Progenitor cell of endocrine pancreas (in vitro differentiated cells): ENCODE measurements around the gene DGKQ. TPM values are rescaled to one million over a fixed set of nuclear protein-coding genes. Genes with fewer than 3 reads are reported as not detected.

ENCODE experiments used
- DNase-seq: peaks from one replicate; pipeline ENCODE4 v3.0.0; 2021; ENCODE audit warnings: low spot score; ENCODE audit not compliant: unreplicated experiment
- H3K27ac Mint-ChIP-seq: 2 replicates; pipeline ENCODE4 v1.8.0; 2021; ENCODE audit warnings: mild to moderate bottlenecking, moderate library complexity, mixed read lengths
- H3K27me3 Mint-ChIP-seq: 2 replicates; pipeline ENCODE4 v1.8.0; 2021; ENCODE audit warnings: mixed read lengths
- H3K36me3 Mint-ChIP-seq: 2 replicates; pipeline ENCODE4 v1.8.0; 2022; ENCODE audit warnings: mixed read lengths; ENCODE audit not compliant: insufficient read depth
- H3K4me1 Mint-ChIP-seq: 2 replicates; pipeline ENCODE4 v1.8.0; 2021; ENCODE audit warnings: low read depth, mixed read lengths
- H3K4me3 Mint-ChIP-seq: 2 replicates; pipeline ENCODE4 v1.8.0; 2021; ENCODE audit warnings: low read depth, mild to moderate bottlenecking, moderate library complexity, mixed read lengths
- H3K9me3 Mint-ChIP-seq: 2 replicates; pipeline ENCODE4 v1.8.0; 2021; ENCODE audit warnings: low read depth, mixed read lengths
- CTCF ChIP-seq: fragments of 200-600 bp; sonication (generic); IDR thresholded peaks from one replicate; pipeline ENCODE4 v1.5.0; 2021; ENCODE audit warnings: antibody characterized with exemption, mild to moderate bottlenecking; ENCODE audit not compliant: unreplicated experiment
- total RNA-seq: library from RNA; stranded (reverse); gene quantifications from 2 replicates; pipeline ENCODE4 v1.2.1, GENCODE V29; 2021

DGKQ gene
- total RNA-seq, 1 donor from 2014 or later = 24.9 TPM

GRCh38 chr4:995311-996026 is 22.1 kb upstream of the DGKQ start:
- H3K36me3 Mint-ChIP-seq = no peaks in the 10 kb centered on the region
- H3K27me3 Mint-ChIP-seq = peaks cover 25% of the 10 kb centered on the region
- no peak overlapping the region for H3K27ac Mint-ChIP-seq
- no peak overlapping the region for H3K4me3 Mint-ChIP-seq
- no peaks in the 10 kb centered on the region for H3K9me3 Mint-ChIP-seq
- peaks cover 13% of the 10 kb centered on the region for H3K4me1 Mint-ChIP-seq
- no peak for DNase-seq
- no peak for TF ChIP-seq CTCF

- no peak for TF ChIP-seq CTCF
- Mint-ChIP-seq H3K36me3 (no peaks in the 10 kb centered on the region), H3K4me3 (peak within 1 kb of the TSS; percentile 37), H3K9me3 (no peaks in the 10 kb centered on the region), H3K4me1 (peaks cover 13% of the 10 kb centered on the region), H3K27me3 (peaks cover 11% of the 10 kb centered on the region), H3K27ac (peak within 1 kb of the TSS; percentile 95)
- DNase-seq = no peak
Observed at GRCh38 chr4:993111-994029, 20.0 kb upstream of the DGKQ start, which contains the start of gene SLC26A1. SLC26A1 (minus strand) TSS chr4:993404; CDS start chr4:991703, 1,701 bp downstream.

GRCh38 chr4:992297-993110 is 19.1 kb upstream of the DGKQ start:
- no peaks in the 10 kb centered on the region for H3K9me3 Mint-ChIP-seq
- peak overlapping the region; percentile 37 for H3K4me3 Mint-ChIP-seq
- H3K36me3 Mint-ChIP-seq = no peaks in the 10 kb centered on the region
- no peak for TF ChIP-seq CTCF
- no peak for DNase-seq
- H3K4me1 Mint-ChIP-seq = peaks cover 14% of the 10 kb centered on the region
- peaks cover 4% of the 10 kb centered on the region for H3K27me3 Mint-ChIP-seq
- H3K27ac Mint-ChIP-seq = peak overlapping the region; percentile 95

GRCh38 chr4:991451-992296 is 18.3 kb upstream of the DGKQ start:
- DNase-seq = no peak
- H3K4me1 Mint-ChIP-seq = peaks cover 15% of the 10 kb centered on the region
- H3K4me3 Mint-ChIP-seq = no peak overlapping the region
- TF ChIP-seq CTCF = no peak
- peaks cover under 1% of the 10 kb centered on the region for H3K27me3 Mint-ChIP-seq
- H3K9me3 Mint-ChIP-seq = no peaks in the 10 kb centered on the region
- no peaks in the 10 kb centered on the region for H3K36me3 Mint-ChIP-seq
- no peak overlapping the region for H3K27ac Mint-ChIP-seq
